ENCODE data around the gene ACKR2.
A peak's percentile ranks its signal among the peaks of the same experiment; 100 is the strongest.

Gene ACKR2

GRCh38 chr3:42809202-42809601, at the start of gene ACKR2:
TSS of gene ACKR2 (plus strand) at chr3:42809445. CDS start at chr3:42864503, 55,058 bp downstream.
- DNase-seq (ENCODE audit: low read depth in 2 of 2), result no peak

GRCh38 chr3:42762046-42762724, 47.1 kb upstream of the ACKR2 start:
- DNase-seq (ENCODE audit: low read depth in 2 of 2), result no peak

- no peak for DNase-seq (ENCODE audit: low read depth in 2 of 2)
These were observed 46.2 kb upstream of the ACKR2 start for GRCh38 chr3:42763021-42763420.

GRCh38 chr3:42764115-42764514, 45.1 kb upstream of the ACKR2 start:
- no peak for DNase-seq (ENCODE audit: low read depth in 2 of 2)

GRCh38 chr3:42764561-42765295, 44.5 kb upstream of the ACKR2 start:
- DNase-seq (ENCODE audit: low read depth in 2 of 2), result no peak

- no peak for DNase-seq (ENCODE audit: low read depth in 2 of 2)
These were observed 39.6 kb upstream of the ACKR2 start for GRCh38 chr3:42769477-42770131.

GRCh38 chr3:42771271-42771670, 38.0 kb upstream of the ACKR2 start:
- no peak for DNase-seq (ENCODE audit: low read depth in 2 of 2)

- DNase-seq (ENCODE audit: low read depth in 2 of 2), result peak; percentile 77 to 82
These were observed 36.4 kb upstream of the ACKR2 start, which contains the start of gene CCDC13 for GRCh38 chr3:42772670-42773408. TSS of gene CCDC13 (minus strand) at chr3:42773253. CDS start at chr3:42758345, 14,908 bp downstream.

- no peak for DNase-seq (ENCODE audit: low read depth in 2 of 2)
These were observed 35.9 kb upstream of the ACKR2 start for GRCh38 chr3:42773409-42773751.

GRCh38 chr3:42778644-42779043, 30.6 kb upstream of the ACKR2 start:
- no peak for DNase-seq (ENCODE audit: low read depth in 2 of 2)

GRCh38 chr3:42780398-42780797, 28.8 kb upstream of the ACKR2 start:
- no peak for DNase-seq (ENCODE audit: low read depth in 2 of 2)

- DNase-seq (ENCODE audit: low read depth in 2 of 2), result no peak
These were observed 28.1 kb upstream of the ACKR2 start for GRCh38 chr3:42780892-42781700.

- DNase-seq (ENCODE audit: low read depth in 2 of 2), result no peak
These were observed 23.0 kb upstream of the ACKR2 start for GRCh38 chr3:42786212-42786611.

- no peak for DNase-seq (ENCODE audit: low read depth in 2 of 2)
These were observed 22.6 kb upstream of the ACKR2 start for GRCh38 chr3:42786631-42787030.

- DNase-seq (ENCODE audit: low read depth in 2 of 2), result no peak
These were observed 18.5 kb upstream of the ACKR2 start for GRCh38 chr3:42790714-42791229.

GRCh38 chr3:42795621-42796181, 13.5 kb upstream of the ACKR2 start:
- no peak for DNase-seq (ENCODE audit: low read depth in 2 of 2)

GRCh38 chr3:42796332-42796885, 12.8 kb upstream of the ACKR2 start:
- no peak for DNase-seq (ENCODE audit: low read depth in 2 of 2)

- no peak for DNase-seq (ENCODE audit: low read depth in 2 of 2)
These were observed 9.9 kb upstream of the ACKR2 start for GRCh38 chr3:42799376-42799775.

- no peak for DNase-seq (ENCODE audit: low read depth in 2 of 2)
These were observed 9.0 kb upstream of the ACKR2 start for GRCh38 chr3:42800251-42800650.

- no peak for DNase-seq (ENCODE audit: low read depth in 2 of 2)
These were observed 8.1 kb upstream of the ACKR2 start for GRCh38 chr3:42801048-42801620.
